ENCODE results near the gene TRAP1.

TRAP1 gene

DNA sequence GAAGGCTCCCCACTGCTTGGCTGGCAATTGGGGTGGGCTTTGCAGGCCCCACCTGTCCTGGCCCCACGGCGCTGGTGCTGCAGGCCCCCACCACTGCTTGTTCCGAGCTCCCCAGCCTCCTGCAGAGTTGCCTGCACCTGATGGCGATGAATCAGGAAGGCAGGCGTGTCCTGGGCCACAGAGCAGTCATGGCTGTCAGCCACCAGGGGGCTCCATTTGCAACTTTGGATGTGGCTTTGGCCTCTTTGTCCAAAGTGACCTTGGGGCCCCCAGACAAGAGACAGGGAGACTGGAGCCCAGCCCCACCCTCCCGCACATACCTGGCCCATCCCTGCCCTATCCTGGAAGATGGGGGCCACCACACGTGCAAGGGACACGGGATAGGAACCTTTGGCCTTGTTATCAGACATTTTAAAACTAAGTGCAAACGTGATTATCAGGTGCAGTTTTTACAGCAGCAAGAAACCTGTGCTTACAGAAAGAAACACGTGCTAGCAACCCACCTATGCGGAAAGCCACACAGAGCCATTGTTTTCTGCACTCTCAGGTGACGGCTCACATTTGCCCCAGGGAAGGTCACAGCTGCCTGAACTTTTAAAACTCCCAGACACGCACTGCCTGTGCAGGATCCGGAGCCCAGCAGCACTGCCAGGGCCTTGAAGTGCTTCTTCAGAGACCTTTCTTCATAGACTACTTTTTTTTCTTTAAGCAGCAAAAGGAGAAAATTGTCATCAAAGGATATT is 62.9 kb downstream of the TRAP1 start, which contains the start of gene DNASE1:
DNASE1 (plus strand) TSS at position 443 of the 743 bp plus-strand sequence. CDS start 683 bp downstream, outside the sequence.
- H4K5ac ChIP-seq (ENCODE audit: low read length), result no peak within 1 kb of the TSS
- no peak within 1 kb of the TSS for H3K4me3 ChIP-seq (ENCODE audit: low read length)
- H2AK5ac ChIP-seq (ENCODE audit: low read length), result no peak within 1 kb of the TSS
- no peaks in the 10 kb centered on the region for H3K4me1 ChIP-seq (ENCODE audit: control insufficient read depth, low read depth, low read length)
- H3K79me2 ChIP-seq (ENCODE audit: control insufficient read depth, insufficient read depth, low read length), result no peaks in the 10 kb centered on the region
- no peak within 1 kb of the TSS for H3K27ac ChIP-seq (ENCODE audit: low read depth, low read length)
- no peak within 1 kb of the TSS for H2BK120ac ChIP-seq (ENCODE audit: low read depth, low read length)
- no peak within 1 kb of the TSS for H3K18ac ChIP-seq (ENCODE audit: low read length)
- DNase-seq, result peak; percentile 84
- no peaks in the 10 kb centered on the region for H3K79me1 ChIP-seq (ENCODE audit: low read length)
- H2BK5ac ChIP-seq (ENCODE audit: low read length), result no peak within 1 kb of the TSS
- H3K23ac ChIP-seq (ENCODE audit: low read length), result no peak within 1 kb of the TSS
- WGBS (ENCODE audit: extremely low coverage, insufficient coverage, low lambda C conversion rate), result no CpG with 5 or more reads among the region's 14 CpGs
- H3K27me3 ChIP-seq (ENCODE audit: insufficient read depth, low read length, poor library complexity), result no peaks in the 10 kb centered on the region
- no peak within 1 kb of the TSS for H3K9ac ChIP-seq (ENCODE audit: low read length)
- peaks cover 13% of the 10 kb centered on the region for H3K36me3 ChIP-seq (ENCODE audit: control insufficient read depth, insufficient read depth, low read length)
- H3K56ac ChIP-seq (ENCODE audit: low read length), result no peak within 1 kb of the TSS
- no peak within 1 kb of the TSS for H3K4me2 ChIP-seq (ENCODE audit: low read length)
- no peak within 1 kb of the TSS for H2BK15ac ChIP-seq (replicated peaks; ENCODE audit: low read depth)
- H4K8ac ChIP-seq (ENCODE audit: low read depth, low read length), result no peak within 1 kb of the TSS
- H3K4ac ChIP-seq (ENCODE audit: low read depth, low read length), result no peak within 1 kb of the TSS

DNA sequence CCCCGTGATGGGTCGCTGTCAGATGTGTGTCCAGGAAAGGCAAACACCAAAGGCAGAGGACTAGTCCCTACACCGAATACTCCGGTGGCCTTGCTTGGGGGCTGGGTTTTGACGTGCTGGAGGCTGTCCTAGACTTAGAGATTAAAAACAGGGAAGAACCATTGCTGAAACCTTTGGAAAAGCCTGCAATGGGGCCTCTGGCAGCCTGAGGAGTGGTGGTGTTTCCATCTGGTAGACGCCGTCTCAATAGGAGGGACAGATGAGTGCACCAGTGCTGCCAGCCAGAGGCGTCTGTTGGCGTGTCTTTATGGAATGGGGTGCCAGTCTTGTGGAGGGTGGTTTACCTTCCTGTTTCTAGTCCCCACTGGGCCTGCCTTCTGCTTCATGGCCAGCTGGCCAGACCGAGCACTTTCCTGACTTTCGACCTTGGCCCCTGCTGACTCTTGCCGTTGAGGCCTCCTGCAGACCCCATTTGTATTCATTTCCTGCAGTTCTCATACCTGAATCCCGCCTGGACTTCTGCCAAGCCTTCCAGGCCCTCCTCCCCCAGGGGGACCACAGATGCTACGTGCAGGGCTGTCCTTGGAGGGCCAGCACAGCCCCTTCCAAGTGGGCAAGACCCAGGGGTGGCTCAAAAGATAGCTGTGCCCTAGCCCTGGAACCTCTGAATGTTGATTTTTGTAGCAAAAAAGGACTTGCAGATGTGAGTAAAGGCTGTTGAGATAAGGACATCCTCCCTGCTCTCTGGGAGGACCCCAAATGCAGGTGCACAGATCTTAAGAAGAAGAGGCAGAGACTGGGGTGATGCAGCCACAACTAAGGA is 64.7 kb downstream of the TRAP1 start:
- Histone ChIP-seq H3K27ac (ENCODE audit: low read depth, low read length) (no peak overlapping the region), H3K79me1 (ENCODE audit: low read length) (no peaks in the 10 kb centered on the region), H4K8ac (ENCODE audit: low read depth, low read length) (no peak overlapping the region), H3K79me2 (ENCODE audit: control insufficient read depth, insufficient read depth, low read length) (no peaks in the 10 kb centered on the region), H2AK5ac (ENCODE audit: low read length) (no peak overlapping the region), H3K4me1 (ENCODE audit: control insufficient read depth, low read depth, low read length) (no peaks in the 10 kb centered on the region), H3K18ac (ENCODE audit: low read length) (no peak overlapping the region), H2BK15ac (replicated peaks; ENCODE audit: low read depth) (no peak overlapping the region), H2BK5ac (ENCODE audit: low read length) (no peak overlapping the region), H3K36me3 (ENCODE audit: control insufficient read depth, insufficient read depth, low read length) (peaks cover 5% of the 10 kb centered on the region), H4K5ac (ENCODE audit: low read length) (no peak overlapping the region), H3K23ac (ENCODE audit: low read length) (no peak overlapping the region), H3K4me2 (ENCODE audit: low read length) (no peak overlapping the region), H3K9ac (ENCODE audit: low read length) (no peak overlapping the region), H3K4me3 (ENCODE audit: low read length) (no peak overlapping the region), H3K4ac (ENCODE audit: low read depth, low read length) (no peak overlapping the region), H2BK120ac (ENCODE audit: low read depth, low read length) (no peak overlapping the region), H3K27me3 (ENCODE audit: insufficient read depth, low read length, poor library complexity) (no peaks in the 10 kb centered on the region), H3K56ac (ENCODE audit: low read length) (no peak overlapping the region)
- DNase-seq, result no peak
- WGBS (ENCODE audit: extremely low coverage, insufficient coverage, low lambda C conversion rate), result no CpG with 5 or more reads among the region's 14 CpGs

DNA sequence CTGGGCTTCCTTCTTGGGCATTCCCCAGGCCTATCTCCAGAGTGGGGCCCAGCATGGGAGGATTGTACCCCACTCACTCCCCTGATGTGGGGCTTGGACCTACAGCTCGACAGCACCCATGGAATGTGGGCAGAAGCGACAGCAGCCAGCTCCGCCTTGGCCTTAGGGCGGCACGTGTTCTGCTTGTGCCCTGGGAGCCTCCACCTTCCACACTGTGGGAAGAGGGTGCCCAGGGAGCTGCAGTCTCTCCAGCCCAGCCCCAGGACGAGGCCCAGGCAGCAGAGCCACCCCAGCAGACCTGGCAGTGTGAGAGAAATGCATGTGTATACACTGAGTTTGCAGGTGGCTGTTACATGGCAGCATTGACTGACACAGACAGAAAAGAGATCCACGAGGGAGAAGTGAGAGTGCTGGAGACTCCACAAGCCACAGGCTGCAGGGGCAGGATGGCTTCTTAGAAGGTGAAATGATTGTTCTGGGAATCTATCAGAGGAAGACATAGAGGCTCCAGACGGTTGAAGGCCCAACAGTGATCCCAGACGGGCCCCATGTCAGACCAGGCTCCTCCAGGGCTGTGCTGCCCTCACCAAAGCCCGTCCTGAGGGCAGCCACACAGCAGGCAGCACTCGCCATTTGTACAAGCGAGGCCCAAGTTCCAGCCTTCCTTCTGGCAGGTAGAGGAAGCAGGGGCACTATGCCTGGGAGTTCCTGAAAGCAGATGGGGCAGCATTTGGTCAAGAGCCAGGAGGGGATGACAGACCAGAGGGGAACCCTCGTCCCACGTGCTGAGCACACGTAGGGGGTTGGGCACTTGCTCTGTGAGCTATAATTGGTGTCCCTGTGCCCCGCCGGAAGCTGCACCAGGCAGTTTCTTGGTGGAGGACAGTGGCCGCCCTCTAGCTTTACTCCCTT is 65.6 kb downstream of the TRAP1 start:
- no peaks in the 10 kb centered on the region for H3K79me1 ChIP-seq (ENCODE audit: low read length)
- no peak overlapping the region for H3K4ac ChIP-seq (ENCODE audit: low read depth, low read length)
- H2BK5ac ChIP-seq (ENCODE audit: low read length), result no peak overlapping the region
- H3K4me1 ChIP-seq (ENCODE audit: control insufficient read depth, low read depth, low read length), result no peaks in the 10 kb centered on the region
- no peak overlapping the region for H3K56ac ChIP-seq (ENCODE audit: low read length)
- no peak for DNase-seq
- no peak overlapping the region for H3K4me2 ChIP-seq (ENCODE audit: low read length)
- no CpG with 5 or more reads among the region's 18 CpGs for WGBS (ENCODE audit: extremely low coverage, insufficient coverage, low lambda C conversion rate)
- H4K5ac ChIP-seq (ENCODE audit: low read length), result no peak overlapping the region
- no peak overlapping the region for H4K8ac ChIP-seq (ENCODE audit: low read depth, low read length)
- H2BK15ac ChIP-seq (replicated peaks; ENCODE audit: low read depth), result no peak overlapping the region
- H3K9ac ChIP-seq (ENCODE audit: low read length), result no peak overlapping the region
- no peak overlapping the region for H3K4me3 ChIP-seq (ENCODE audit: low read length)
- H3K27ac ChIP-seq (ENCODE audit: low read depth, low read length), result no peak overlapping the region
- H3K23ac ChIP-seq (ENCODE audit: low read length), result no peak overlapping the region
- H3K18ac ChIP-seq (ENCODE audit: low read length), result no peak overlapping the region
- no peaks in the 10 kb centered on the region for H3K27me3 ChIP-seq (ENCODE audit: insufficient read depth, low read length, poor library complexity)
- no peaks in the 10 kb centered on the region for H3K79me2 ChIP-seq (ENCODE audit: control insufficient read depth, insufficient read depth, low read length)
- H2AK5ac ChIP-seq (ENCODE audit: low read length), result no peak overlapping the region
- H3K36me3 ChIP-seq (ENCODE audit: control insufficient read depth, insufficient read depth, low read length), result no peaks in the 10 kb centered on the region
- H2BK120ac ChIP-seq (ENCODE audit: low read depth, low read length), result no peak overlapping the region

DNA sequence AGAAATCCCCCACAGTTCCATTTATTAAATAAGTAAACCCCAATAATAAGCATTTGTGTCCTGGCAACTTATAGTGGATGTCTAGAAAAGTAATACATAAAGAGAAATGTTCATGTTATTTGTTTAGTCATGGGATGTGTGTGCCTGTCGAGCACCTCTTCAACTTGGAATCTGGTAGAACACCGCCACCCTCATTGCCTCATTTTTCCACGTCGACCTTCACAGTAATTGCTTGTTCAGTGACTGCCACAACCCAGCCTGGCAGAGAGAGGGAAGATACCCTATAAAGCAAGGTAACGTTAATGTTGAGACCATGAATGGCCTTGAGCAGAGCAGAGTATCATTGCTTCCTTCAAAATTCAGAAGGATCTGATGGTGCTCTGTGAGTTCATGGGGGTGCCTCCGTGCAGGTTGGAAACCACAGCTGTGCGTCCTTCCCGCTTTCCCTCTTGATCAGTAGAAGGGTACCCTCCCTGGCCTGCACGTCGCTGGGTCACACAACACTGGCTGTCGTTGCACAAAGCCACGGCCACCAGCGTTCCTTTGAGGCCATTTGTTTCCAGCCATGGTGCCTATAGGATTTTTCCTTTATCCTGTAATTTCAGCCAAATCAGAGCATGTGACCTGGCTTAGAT is 66.6 kb downstream of the TRAP1 start:
- Histone ChIP-seq H3K79me2 (ENCODE audit: control insufficient read depth, insufficient read depth, low read length) (no peaks in the 10 kb centered on the region), H3K4me1 (ENCODE audit: control insufficient read depth, low read depth, low read length) (peaks cover under 1% of the 10 kb centered on the region), H3K36me3 (ENCODE audit: control insufficient read depth, insufficient read depth, low read length) (no peaks in the 10 kb centered on the region), H3K27ac (ENCODE audit: low read depth, low read length) (no peak overlapping the region), H3K23ac (ENCODE audit: low read length) (no peak overlapping the region), H3K27me3 (ENCODE audit: insufficient read depth, low read length, poor library complexity) (no peaks in the 10 kb centered on the region), H3K9ac (ENCODE audit: low read length) (no peak overlapping the region), H3K79me1 (ENCODE audit: low read length) (no peaks in the 10 kb centered on the region), H3K4me2 (ENCODE audit: low read length) (no peak overlapping the region), H3K4me3 (ENCODE audit: low read length) (no peak overlapping the region), H3K4ac (ENCODE audit: low read depth, low read length) (no peak overlapping the region), H3K56ac (ENCODE audit: low read length) (no peak overlapping the region), H2BK120ac (ENCODE audit: low read depth, low read length) (no peak overlapping the region), H2BK5ac (ENCODE audit: low read length) (no peak overlapping the region), H2BK15ac (replicated peaks; ENCODE audit: low read depth) (no peak overlapping the region), H4K5ac (ENCODE audit: low read length) (no peak overlapping the region), H2AK5ac (ENCODE audit: low read length) (no peak overlapping the region), H4K8ac (ENCODE audit: low read depth, low read length) (no peak overlapping the region), H3K18ac (ENCODE audit: low read length) (no peak overlapping the region)
- no CpG with 5 or more reads among the region's 13 CpGs for WGBS (ENCODE audit: extremely low coverage, insufficient coverage, low lambda C conversion rate)
- no peak for DNase-seq

DNA sequence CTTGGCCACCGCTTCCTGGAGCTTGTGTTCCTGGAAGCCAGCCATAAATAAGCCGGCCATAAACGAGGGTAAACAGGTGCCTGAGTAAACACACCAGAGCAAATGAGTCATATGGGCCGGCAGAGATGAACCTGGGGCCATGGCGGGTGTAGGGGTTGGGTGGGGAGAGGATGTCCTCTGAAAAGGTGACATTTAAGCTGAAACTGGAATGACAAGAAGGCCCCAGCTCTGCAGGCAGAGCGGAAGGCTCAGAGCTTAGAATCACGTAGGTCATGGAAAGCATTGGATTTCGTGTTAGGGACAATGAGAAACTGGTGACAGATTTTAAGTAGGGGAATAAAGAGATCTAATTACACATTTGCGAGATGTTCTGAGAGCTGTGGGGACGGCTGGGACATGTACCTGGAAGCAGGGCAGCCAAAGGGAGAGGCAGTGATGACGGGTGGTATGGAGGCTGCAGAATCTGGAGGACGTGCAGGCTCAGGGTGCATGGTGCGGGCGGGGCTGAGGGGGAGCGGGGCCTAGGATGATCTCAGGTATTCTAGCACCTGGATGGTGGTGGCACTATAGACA is 70.9 kb downstream of the TRAP1 start:
- peak; percentile 16 for DNase-seq
- Histone ChIP-seq H2AK5ac (ENCODE audit: low read length) (no peak overlapping the region), H3K18ac (ENCODE audit: low read length) (no peak overlapping the region), H3K79me1 (ENCODE audit: low read length) (no peaks in the 10 kb centered on the region), H3K4me3 (ENCODE audit: low read length) (no peak overlapping the region), H3K27me3 (ENCODE audit: insufficient read depth, low read length, poor library complexity) (no peaks in the 10 kb centered on the region), H2BK15ac (replicated peaks; ENCODE audit: low read depth) (no peak overlapping the region), H3K4ac (ENCODE audit: low read depth, low read length) (no peak overlapping the region), H3K23ac (ENCODE audit: low read length) (no peak overlapping the region), H4K8ac (ENCODE audit: low read depth, low read length) (no peak overlapping the region), H3K4me2 (ENCODE audit: low read length) (no peak overlapping the region), H2BK5ac (ENCODE audit: low read length) (no peak overlapping the region), H4K5ac (ENCODE audit: low read length) (no peak overlapping the region), H3K36me3 (ENCODE audit: control insufficient read depth, insufficient read depth, low read length) (no peaks in the 10 kb centered on the region), H3K79me2 (ENCODE audit: control insufficient read depth, insufficient read depth, low read length) (no peaks in the 10 kb centered on the region), H3K27ac (ENCODE audit: low read depth, low read length) (no peak overlapping the region), H3K56ac (ENCODE audit: low read length) (no peak overlapping the region), H3K9ac (ENCODE audit: low read length) (no peak overlapping the region), H2BK120ac (ENCODE audit: low read depth, low read length) (no peak overlapping the region), H3K4me1 (ENCODE audit: control insufficient read depth, low read depth, low read length) (peaks cover 8% of the 10 kb centered on the region)
- WGBS (ENCODE audit: extremely low coverage, insufficient coverage, low lambda C conversion rate), result no CpG with 5 or more reads among the region's 15 CpGs
